ENCODE data around the gene BANP.

The BANP gene

GRCh38 chr16:88048985-88049384, 97.8 kb downstream of the BANP start:
- Histone ChIP-seq H3K27ac (ENCODE audit: extremely low read depth, low read depth, low read length) (no peak overlapping the region), H3K4me3 (ENCODE audit: low read depth, low read length) (no peak overlapping the region), H3K9me3 (ENCODE audit: control insufficient read depth, insufficient read depth, low read depth, low read length) (no peaks in the 10 kb centered on the region), H3K4me1 (ENCODE audit: control insufficient read depth, insufficient read depth, low read length) (no peaks in the 10 kb centered on the region), H3K36me3 (ENCODE audit: control insufficient read depth in 2 of 2, insufficient read depth in 1 of 2, low read length in 2 of 2) (peaks cover 7 to 49% of the 10 kb centered on the region in 2 experiments; a peak in 2 of 3 replicates)
- ChIA-PET POLR2A (no interaction called here), CTCF (no interaction called here)
- TF ChIP-seq ZNF449 (tag by site-specific recombination; IDR thresholded peaks at IDR 0.05) (peak; percentile 91), ZNF366 (tag by site-specific recombination; conservative IDR thresholded peaks at IDR 0.05) (no peak)

- TF ChIP-seq GLIS1 (tag by site-specific recombination; IDR thresholded peaks at IDR 0.05): no peak
- TF ChIP-seq ZNF280D (tag by site-specific recombination; IDR thresholded peaks at IDR 0.05): no peak
- no peak for TF ChIP-seq ZNF148 (tag by site-specific recombination; IDR thresholded peaks at IDR 0.05; ENCODE audit: borderline replicate concordance)
- TF ChIP-seq ZNF645 (tag by site-specific recombination; IDR thresholded peaks at IDR 0.05): no peak
- TF ChIP-seq ZNF175 (tag by site-specific recombination; IDR thresholded peaks at IDR 0.05): no peak
- no peak for TF ChIP-seq ZNF140 (tag by site-specific recombination; IDR thresholded peaks at IDR 0.05)
- no peak for TF ChIP-seq PRDM2 (tag by site-specific recombination; IDR thresholded peaks at IDR 0.05; ENCODE audit: borderline replicate concordance)
- TF ChIP-seq TCF7L2 (IDR thresholded peaks at IDR 0.05; ENCODE audit: borderline replicate concordance, low read depth, low read length): no peak
- TF ChIP-seq ZNF561 (tag by site-specific recombination; IDR thresholded peaks at IDR 0.05; ENCODE audit: borderline replicate concordance): no peak
- no peak for TF ChIP-seq GLI4 (tag by site-specific recombination; IDR thresholded peaks at IDR 0.05)
- TF ChIP-seq ZNF513 (tag by site-specific recombination; IDR thresholded peaks at IDR 0.05): no peak
- no peak for TF ChIP-seq ZNF174 (tag by site-specific recombination; IDR thresholded peaks at IDR 0.05)
- no peak for TF ChIP-seq ZBTB20 (tag by site-specific recombination; IDR thresholded peaks at IDR 0.05)
- Histone ChIP-seq H3K9me3 (ENCODE audit: control insufficient read depth, insufficient read depth, low read depth, low read length) (no peaks in the 10 kb centered on the region), H3K4me1 (ENCODE audit: control insufficient read depth, insufficient read depth, low read length) (no peaks in the 10 kb centered on the region), H3K36me3 (ENCODE audit: control insufficient read depth in 2 of 2, insufficient read depth in 1 of 2, low read length in 2 of 2) (peaks cover 7 to 47% of the 10 kb centered on the region in 2 experiments; a peak in 2 of 3 replicates), H3K4me3 (ENCODE audit: low read depth, low read length) (no peak overlapping the region), H3K27ac (ENCODE audit: extremely low read depth, low read depth, low read length) (no peak overlapping the region)
- ChIA-PET CTCF (no interaction called here), POLR2A (no interaction called here)
Observed at GRCh38 chr16:88049561-88050545, 98.6 kb downstream of the BANP start.
